CD14-positive monocyte (primary cell): ENCODE results near the gene WDCP. TPM values are rescaled to one million over a fixed set of nuclear protein-coding genes. Genes with fewer than 3 reads are reported as not detected.

ENCODE experiments used
- DNase-seq, 3 donors: peaks; one replicate each; pipeline ENCODE4 v3.0.0-alpha.2; 2011 to 2022
- H2AFZ ChIP-seq: 2 replicates; pipeline ENCODE4 v1.6.0; 2012; ENCODE audit warnings: mild to moderate bottlenecking, low read depth, low read length, inconsistent platforms; ENCODE audit not compliant: insufficient read depth, poor library complexity, severe bottlenecking
- H3K27ac ChIP-seq, 2 donors: 1 replicate in 1 of 2; 2 replicates in 1 of 2; pipeline ENCODE4 v1.5.1; 2012 to 2013; ENCODE audit warnings: low read length in 2 of 2, control low read depth in 1 of 2, inconsistent platforms in 1 of 2, low read depth in 1 of 2, mild to moderate bottlenecking in 1 of 2
- H3K27me3 ChIP-seq, 2 donors: one replicate each; pipeline versions ENCODE4 v1.6.0 to v1.6.1; 2011 to 2013; ENCODE audit warnings: low read length in 2 of 2; ENCODE audit not compliant: control insufficient read depth in 2 of 2, insufficient read depth in 2 of 2
- H3K36me3 ChIP-seq, 2 donors: replicated peaks in 1 of 2; 1 replicate in 1 of 2; 2 replicates in 1 of 2; pipeline versions ENCODE4 v1.5.1 to v1.6.1; 2012 to 2013; ENCODE audit warnings: low read length in 2 of 2, control low read depth in 1 of 2, inconsistent platforms in 1 of 2, mild to moderate bottlenecking in 1 of 2; ENCODE audit not compliant: insufficient read depth in 2 of 2, control insufficient read depth in 1 of 2
- H3K4me1 ChIP-seq, 2 donors: 1 replicate in 1 of 2; 2 replicates in 1 of 2; pipeline versions ENCODE4 v1.5.1 to v1.6.1; 2012 to 2013; ENCODE audit warnings: low read length in 2 of 2, control low read depth in 1 of 2, inconsistent platforms in 1 of 2, mild to moderate bottlenecking in 1 of 2, moderate library complexity in 1 of 2; ENCODE audit not compliant: insufficient read depth in 2 of 2, control insufficient read depth in 1 of 2
- H3K4me2 ChIP-seq: replicated peaks from 2 replicates; pipeline ENCODE3; 2012; ENCODE audit warnings: low read length, moderate library complexity, mild to moderate bottlenecking; ENCODE audit not compliant: poor library complexity, severe bottlenecking; ENCODE audit errors: extremely low read depth
- H3K4me3 ChIP-seq, 3 experiments: fragments of 200-600 bp in 1 of 3; sonication (generic) in 1 of 3; replicated peaks in 1 of 3; 1 replicate in 2 of 3; 2 replicates in 1 of 3; pipeline ENCODE4 v1.5.1; 2011 to 2013; ENCODE audit warnings: low read length in 3 of 3, mild to moderate bottlenecking in 3 of 3, control low read depth in 2 of 3, low read depth in 2 of 3, inconsistent platforms in 1 of 3, moderate library complexity in 1 of 3
- H3K79me2 ChIP-seq: 2 replicates; pipeline ENCODE4 v1.6.0; 2012; ENCODE audit warnings: mild to moderate bottlenecking, control low read depth, inconsistent platforms, low read length, moderate library complexity; ENCODE audit not compliant: insufficient read depth
- H3K9ac ChIP-seq: 2 replicates; pipeline ENCODE4 v1.6.0; 2017; ENCODE audit warnings: low read length, mild to moderate bottlenecking; ENCODE audit not compliant: insufficient read depth, poor library complexity, severe bottlenecking
- H3K9me3 ChIP-seq, 2 donors: replicated peaks in 1 of 2; 1 replicate in 1 of 2; 2 replicates in 1 of 2; pipeline versions ENCODE4 v1.5.1 to v1.6.1; 2012 to 2013; ENCODE audit warnings: low read length in 2 of 2, control low read depth in 1 of 2; ENCODE audit not compliant: control insufficient read depth in 1 of 2, insufficient read depth in 1 of 2
- H4K20me1 ChIP-seq: 2 replicates; pipeline ENCODE4 v1.6.0; 2012; ENCODE audit warnings: mild to moderate bottlenecking, low read length, control low read depth, moderate library complexity; ENCODE audit not compliant: insufficient read depth
- H3K27ac Mint-ChIP-seq, 7 donors: one replicate each; pipeline ENCODE4 v1.8.0; 2020; ENCODE audit warnings: mild to moderate bottlenecking in 7 of 7, mixed read lengths in 7 of 7, moderate library complexity in 6 of 7, inconsistent platforms in 2 of 7
- H3K27me3 Mint-ChIP-seq, 3 donors: one replicate each; pipeline ENCODE4 v1.8.0; 2021 to 2022; ENCODE audit warnings: low read depth in 3 of 3, mild to moderate bottlenecking in 3 of 3, mixed read lengths in 3 of 3, moderate library complexity in 3 of 3, inconsistent platforms in 1 of 3
- H3K36me3 Mint-ChIP-seq, 2 donors: one replicate each; pipeline ENCODE4 v1.8.0; 2020; ENCODE audit warnings: mixed read lengths in 2 of 2, inconsistent platforms in 1 of 2, mild to moderate bottlenecking in 1 of 2
- H3K4me1 Mint-ChIP-seq: one replicate; pipeline ENCODE4 v1.8.0; 2020; ENCODE audit warnings: mild to moderate bottlenecking, mixed read lengths
- H3K4me3 Mint-ChIP-seq, 2 donors: one replicate each; pipeline ENCODE4 v1.8.0; 2020; ENCODE audit warnings: mild to moderate bottlenecking in 2 of 2, mixed read lengths in 2 of 2, moderate library complexity in 1 of 2
- H3K9me3 Mint-ChIP-seq, 7 donors: one replicate each; pipeline ENCODE4 v1.8.0; 2020 to 2022; ENCODE audit warnings: mixed read lengths in 7 of 7, mild to moderate bottlenecking in 6 of 7, moderate library complexity in 6 of 7, inconsistent platforms in 2 of 7
- WGBS: methylation state at CpG from one replicate; pipeline ENCODE4 v1.1.5; 2013; ENCODE audit warnings: missing lambda C conversion rate; ENCODE audit not compliant: insufficient coverage; 5-methylcytosine and 5-hydroxymethylcytosine counted together
- intact Hi-C, 2 donors: fragments of 100-400 bp; cut with micrococcal nuclease; formaldehyde crosslinking; loops; one replicate each; pipeline versions ENCODE4 v1.15.0 to v1.15.1; 2023
- polyA plus RNA-seq, 3 donors: library from polyadenylated mRNA; depleted of rRNA in 1 of 3; unstranded in 2 of 3; stranded (reverse) in 1 of 3; fragments of 300-500 nt in 2 of 3; fragments of >200 nt in 1 of 3; fragmentation: Illumina TruSeq in 2 of 3; gene quantifications; 1 replicate in 2 of 3; 2 replicates in 1 of 3; pipeline ENCODE4 v1.2.3, GENCODE V29; 2012 to 2021
- TF ChIP-seq, protein P1 (sequence below): fragments of 200-600 bp; IDR thresholded peaks from one replicate; pipeline ENCODE4 v1.8.0; 2022; ENCODE audit warnings: antibody characterized with exemption, mild to moderate bottlenecking

Gene WDCP
- polyA plus RNA-seq, 3 donors: 0.43 to 1.3 (median 0.69) TPM

DNA sequence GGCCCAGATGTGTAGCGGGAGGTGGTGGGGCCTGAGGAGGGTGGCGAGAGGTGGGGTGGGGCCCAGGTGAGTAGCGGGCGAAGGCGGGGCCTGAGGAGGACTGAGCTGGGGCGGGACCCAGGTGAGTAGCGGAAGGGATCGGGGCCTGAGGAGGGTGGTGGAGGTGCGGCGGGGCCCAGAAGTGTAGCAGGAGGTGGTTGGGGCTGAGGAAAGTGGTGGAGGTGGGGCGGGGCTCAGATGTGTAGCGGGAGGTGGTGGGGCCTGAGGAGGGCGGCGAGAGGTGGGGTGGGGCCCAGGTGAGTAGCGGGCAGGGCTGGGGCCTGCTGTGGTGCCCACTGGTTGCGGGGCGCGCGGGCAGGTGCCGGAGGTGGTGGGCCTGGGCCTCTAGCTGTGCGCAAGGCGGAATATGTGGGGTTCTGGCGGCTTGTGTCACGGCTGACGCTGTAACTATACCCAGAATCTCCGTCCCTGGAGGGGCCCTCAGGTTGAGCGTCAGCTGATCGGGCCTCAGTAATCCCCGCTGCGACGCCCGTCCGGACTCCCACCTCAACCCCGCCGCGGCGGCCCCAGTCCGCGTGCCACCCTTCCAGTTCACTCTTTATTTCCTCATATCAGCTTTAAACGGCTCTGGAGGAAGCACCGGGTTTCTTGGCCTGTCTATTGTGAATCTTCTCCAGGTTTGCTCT is 29.8 kb upstream of the WDCP start:
- H3K4me1 ChIP-seq: peaks cover 32 to 48% of the 10 kb centered on the region in 2 donors
- TF ChIP-seq, protein P1, sequence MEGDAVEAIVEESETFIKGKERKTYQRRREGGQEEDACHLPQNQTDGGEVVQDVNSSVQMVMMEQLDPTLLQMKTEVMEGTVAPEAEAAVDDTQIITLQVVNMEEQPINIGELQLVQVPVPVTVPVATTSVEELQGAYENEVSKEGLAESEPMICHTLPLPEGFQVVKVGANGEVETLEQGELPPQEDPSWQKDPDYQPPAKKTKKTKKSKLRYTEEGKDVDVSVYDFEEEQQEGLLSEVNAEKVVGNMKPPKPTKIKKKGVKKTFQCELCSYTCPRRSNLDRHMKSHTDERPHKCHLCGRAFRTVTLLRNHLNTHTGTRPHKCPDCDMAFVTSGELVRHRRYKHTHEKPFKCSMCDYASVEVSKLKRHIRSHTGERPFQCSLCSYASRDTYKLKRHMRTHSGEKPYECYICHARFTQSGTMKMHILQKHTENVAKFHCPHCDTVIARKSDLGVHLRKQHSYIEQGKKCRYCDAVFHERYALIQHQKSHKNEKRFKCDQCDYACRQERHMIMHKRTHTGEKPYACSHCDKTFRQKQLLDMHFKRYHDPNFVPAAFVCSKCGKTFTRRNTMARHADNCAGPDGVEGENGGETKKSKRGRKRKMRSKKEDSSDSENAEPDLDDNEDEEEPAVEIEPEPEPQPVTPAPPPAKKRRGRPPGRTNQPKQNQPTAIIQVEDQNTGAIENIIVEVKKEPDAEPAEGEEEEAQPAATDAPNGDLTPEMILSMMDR: no peak
- H3K27me3 ChIP-seq: no peaks in the 10 kb centered on the region
- peak; percentile 27 to 43 (median 38) for DNase-seq
- Mint-ChIP-seq H3K27ac (peak overlapping the region; percentile 94 to 99 (median 98)), H3K4me3 (peak overlapping the region; percentile 95 to 100), H3K27me3 (no peaks in the 10 kb centered on the region), H3K4me1 (peaks cover 35% of the 10 kb centered on the region), H3K36me3 (peaks cover 20 to 31% of the 10 kb centered on the region in 2 donors), H3K9me3 (peaks cover 0 to 3% (median 0%) of the 10 kb centered on the region in 7 donors)
- H3K9me3 ChIP-seq: no peaks in the 10 kb centered on the region
- intact Hi-C loops: no loop called here
- H3K27ac ChIP-seq: peak overlapping the region; percentile 67 to 89
- peaks cover 3% of the 10 kb centered on the region for H4K20me1 ChIP-seq
- H3K4me3 ChIP-seq: peak overlapping the region; percentile 56 to 94 (median 86)
- peaks cover 16 to 41% of the 10 kb centered on the region in 2 donors for H3K36me3 ChIP-seq
- peak overlapping the region; percentile 84 for H3K9ac ChIP-seq
- under 1% methylated on average over 38 of the region's 41 CpGs for WGBS
- peak overlapping the region; percentile 95 for H3K4me2 ChIP-seq
- H2AFZ ChIP-seq: peak overlapping the region; percentile 91
- H3K79me2 ChIP-seq: peaks cover 75% of the 10 kb centered on the region

DNA sequence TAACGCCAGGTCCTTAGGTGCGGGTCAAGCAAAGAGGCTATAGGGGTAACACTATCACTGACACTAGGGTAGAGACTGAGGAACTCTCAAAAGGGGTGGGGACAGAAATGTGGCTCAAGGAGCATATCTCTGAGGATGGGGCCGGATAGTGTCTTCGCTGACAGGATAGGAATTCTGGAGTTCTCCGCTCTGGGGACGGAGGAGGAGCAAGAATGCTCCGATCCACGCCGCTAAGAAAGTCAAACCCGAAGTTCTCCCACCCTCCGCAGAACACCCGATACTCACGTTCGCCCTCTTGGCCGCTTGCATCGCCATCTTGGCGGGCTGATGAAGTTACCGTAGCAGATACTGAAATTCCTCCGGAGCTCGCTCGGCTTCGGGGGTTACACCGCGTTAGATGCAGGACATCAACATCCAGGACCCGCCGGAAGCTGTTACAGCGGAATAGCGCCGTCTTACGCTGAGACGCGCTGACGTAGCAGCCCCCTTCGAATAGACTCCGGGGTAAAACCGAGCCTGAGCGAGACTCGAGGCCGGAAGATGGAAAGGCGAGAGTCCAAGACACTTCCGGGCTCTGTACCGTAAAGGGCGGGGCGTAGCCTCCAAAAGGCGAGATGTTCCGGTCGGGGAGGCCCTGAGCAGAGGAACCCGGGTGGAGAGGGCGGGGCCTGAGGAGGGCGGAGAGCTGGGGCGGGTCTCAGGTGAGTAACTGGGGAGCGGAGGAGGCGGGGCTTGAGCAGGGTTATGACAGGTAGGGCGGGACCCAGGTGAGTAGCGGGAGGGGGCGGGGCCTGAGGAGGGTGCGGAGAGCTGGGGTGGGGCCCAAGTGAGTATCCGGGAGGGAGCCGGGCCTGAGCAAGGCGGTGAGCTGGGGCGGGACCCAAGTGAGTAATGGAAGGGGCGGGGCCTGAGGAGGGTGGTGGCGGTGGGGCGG is 29.0 kb upstream of the WDCP start, which contains the start of gene SF3B6:
Gene SF3B6 (minus strand): TSS at position 412 of the 934 bp plus-strand sequence. CDS start 97 bp downstream, at position 315.
- no peaks in the 10 kb centered on the region for H3K9me3 ChIP-seq

More for the DNA sequence above, 29.0 kb upstream of the WDCP start, which contains the start of gene SF3B6:
- TF ChIP-seq, protein P1: no peak
- peak within 1 kb of the TSS; percentile 67 to 89 for H3K27ac ChIP-seq
- Mint-ChIP-seq H3K27me3 (no peaks in the 10 kb centered on the region), H3K9me3 (peaks cover 0 to under 1% (median 0%) of the 10 kb centered on the region in 7 donors), H3K4me3 (peak within 1 kb of the TSS; percentile 95 to 100), H3K36me3 (peaks cover 17 to 38% of the 10 kb centered on the region in 2 donors), H3K27ac (peak within 1 kb of the TSS; percentile 94 to 99 (median 98)), H3K4me1 (peaks cover 27% of the 10 kb centered on the region)
- under 1% methylated on average over 49 of the region's 64 CpGs for WGBS
- peaks cover 82% of the 10 kb centered on the region for H3K79me2 ChIP-seq
- peak; percentile 96 to 99 (median 98) for DNase-seq
- H3K4me3 ChIP-seq: peak within 1 kb of the TSS; percentile 56 to 94 (median 86)
- peak within 1 kb of the TSS; percentile 91 for H2AFZ ChIP-seq
- H3K4me2 ChIP-seq: peak within 1 kb of the TSS; percentile 95
- no peaks in the 10 kb centered on the region for H3K27me3 ChIP-seq
- H4K20me1 ChIP-seq: peaks cover 4% of the 10 kb centered on the region
- intact Hi-C loops: no loop called here
- peak within 1 kb of the TSS; percentile 84 for H3K9ac ChIP-seq
- H3K36me3 ChIP-seq: peaks cover 20 to 47% of the 10 kb centered on the region in 2 donors
- peaks cover 25 to 40% of the 10 kb centered on the region in 2 donors for H3K4me1 ChIP-seq
